Fibroblast of lung (primary cell): Measurements from ENCODE around the gene SPPL2B. TPM values are rescaled to one million over a fixed set of nuclear protein-coding genes. Genes with fewer than 3 reads are reported as not detected.

Source experiments
- DNase-seq, 2 donors: peaks; one replicate each; pipeline versions ENCODE4 v3.0.0 to v3.0.0-alpha.2; 2010; ENCODE audit warnings: low read depth in 2 of 2
- H2AFZ ChIP-seq: 2 replicates; pipeline ENCODE4 v1.5.1; 2012; ENCODE audit warnings: low read length, control low read depth, inconsistent platforms
- H3K27ac ChIP-seq: 2 replicates; pipeline ENCODE4 v1.5.1; 2011; ENCODE audit warnings: low read length, control low read depth; ENCODE audit not compliant: insufficient read depth
- H3K27me3 ChIP-seq: 2 replicates; pipeline ENCODE4 v1.5.1; 2011; ENCODE audit warnings: mild to moderate bottlenecking, low read length; ENCODE audit not compliant: control insufficient read depth, insufficient read depth
- H3K36me3 ChIP-seq: 2 replicates; pipeline ENCODE4 v1.5.1; 2011; ENCODE audit warnings: low read length; ENCODE audit not compliant: control insufficient read depth, insufficient read depth
- H3K4me1 ChIP-seq: 2 replicates; pipeline ENCODE4 v1.5.1; 2011; ENCODE audit warnings: low read length; ENCODE audit not compliant: control insufficient read depth, insufficient read depth; ENCODE audit errors: extremely low read depth
- H3K4me2 ChIP-seq: 2 replicates; pipeline ENCODE4 v1.5.1; 2011; ENCODE audit warnings: low read length, control low read depth; ENCODE audit not compliant: insufficient read depth; ENCODE audit errors: extremely low read depth
- H3K4me3 ChIP-seq, 4 experiments: fragments of 200-600 bp in 1 of 4; sonication (generic) in 1 of 4; replicated peaks in 1 of 4; 2 replicates each; pipeline ENCODE4 v1.5.1; 2011 to 2016; ENCODE audit warnings: low read length in 4 of 4, low read depth in 3 of 4, mild to moderate bottlenecking in 3 of 4, control low read depth in 2 of 4, inconsistent platforms in 1 of 4, mixed read lengths in 1 of 4; ENCODE audit not compliant: insufficient read depth in 1 of 4; ENCODE audit errors: control extremely low read depth in 1 of 4
- H3K79me2 ChIP-seq: 2 replicates; pipeline ENCODE4 v1.5.1; 2012; ENCODE audit warnings: mild to moderate bottlenecking, low read length, inconsistent platforms; ENCODE audit not compliant: control insufficient read depth, insufficient read depth
- H3K9ac ChIP-seq: 2 replicates; pipeline ENCODE4 v1.5.1; 2011; ENCODE audit warnings: mild to moderate bottlenecking, low read length, control low read depth; ENCODE audit not compliant: insufficient read depth
- H3K9me3 ChIP-seq: 2 replicates; pipeline ENCODE4 v1.5.1; 2012; ENCODE audit warnings: low read depth, low read length; ENCODE audit not compliant: control insufficient read depth, insufficient read depth
- H4K20me1 ChIP-seq: 2 replicates; pipeline ENCODE4 v1.5.1; 2011; ENCODE audit warnings: low read length; ENCODE audit not compliant: control insufficient read depth, insufficient read depth; ENCODE audit errors: extremely low read depth
- EZH2 ChIP-seq: IDR thresholded peaks from 2 replicates; pipeline ENCODE4 v1.5.1; 2012; ENCODE audit warnings: low read length, control low read depth, mild to moderate bottlenecking; ENCODE audit errors: missing control alignments
- polyA plus RNA-seq, 2 donors: library from polyadenylated mRNA; depleted of rRNA in 1 of 2; stranded (reverse) in 1 of 2; unstranded in 1 of 2; fragments of >200 nt; gene quantifications; 2 replicates each; pipeline ENCODE4 v1.2.1, GENCODE V29; 2011 to 2012; ENCODE audit warnings: missing spikeins in 1 of 2
- total RNA-seq: library from RNA; depleted of rRNA; stranded (reverse); fragments of >200 nt; gene quantifications from 2 replicates; pipeline ENCODE4 v1.2.1, GENCODE V29; 2014
- TF ChIP-seq, protein P1 (sequence below), 2 donors: IDR thresholded peaks in 1 of 2; conservative IDR thresholded peaks in 1 of 2; 1 replicate in 1 of 2; 2 replicates in 1 of 2; pipeline ENCODE4 v1.5.1; 2011 to 2012; ENCODE audit warnings: low read length in 2 of 2, control low read depth in 1 of 2, inconsistent platforms in 1 of 2, low read depth in 1 of 2, mild to moderate bottlenecking in 1 of 2

Gene SPPL2B
- total and polyA plus RNA-seq, 2 donors (not counting 1 experiment from before 2014, with no cell fraction given): 16.0 to 23.8 TPM

DNA sequence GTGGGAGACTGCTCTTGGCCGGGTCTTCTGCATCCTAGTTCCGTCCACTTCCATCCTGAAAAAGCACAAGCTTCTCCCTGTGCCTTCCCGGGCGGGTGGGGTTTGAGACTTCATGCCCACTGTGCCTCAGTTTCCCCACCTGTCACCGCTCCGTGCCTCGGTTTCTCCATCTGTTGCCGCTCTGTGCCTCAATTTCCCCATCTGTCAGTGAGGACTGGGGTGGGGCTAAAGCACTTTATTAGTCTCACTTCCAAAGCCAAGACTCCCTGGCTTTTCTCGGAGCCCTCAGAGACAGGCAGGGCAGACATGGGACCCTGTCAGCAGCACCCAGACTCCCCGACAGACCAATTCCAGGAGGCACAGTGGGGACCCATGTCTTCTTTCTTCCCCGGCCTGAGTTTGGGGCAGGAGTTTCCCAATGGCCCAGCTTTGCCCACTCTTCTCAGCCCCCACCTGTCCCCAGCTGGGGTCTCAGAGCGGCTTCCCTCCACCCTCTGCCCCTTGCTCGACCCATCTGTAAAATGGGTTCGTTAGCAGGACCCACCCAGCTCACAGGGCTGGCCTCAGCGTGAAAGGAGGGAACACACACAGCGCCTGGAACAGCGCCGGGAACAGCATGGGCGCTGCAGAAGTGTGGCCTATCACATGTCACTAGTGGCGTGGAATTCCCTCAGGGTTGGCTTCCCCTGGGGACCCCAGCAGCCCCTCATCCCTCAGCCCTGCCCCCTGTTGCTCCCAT is 41.9 kb upstream of the SPPL2B start:
- no peak for DNase-seq
- TF ChIP-seq EZH2: no peak
- Histone ChIP-seq H3K4me3 (no peak overlapping the region), H4K20me1 (no peaks in the 10 kb centered on the region), H3K79me2 (no peaks in the 10 kb centered on the region), H3K9ac (no peak overlapping the region), H3K36me3 (no peaks in the 10 kb centered on the region), H3K4me1 (no peaks in the 10 kb centered on the region), H3K9me3 (no peaks in the 10 kb centered on the region), H2AFZ (no peak overlapping the region), H3K4me2 (no peak overlapping the region), H3K27me3 (peaks cover 32% of the 10 kb centered on the region), H3K27ac (no peak overlapping the region)

DNA sequence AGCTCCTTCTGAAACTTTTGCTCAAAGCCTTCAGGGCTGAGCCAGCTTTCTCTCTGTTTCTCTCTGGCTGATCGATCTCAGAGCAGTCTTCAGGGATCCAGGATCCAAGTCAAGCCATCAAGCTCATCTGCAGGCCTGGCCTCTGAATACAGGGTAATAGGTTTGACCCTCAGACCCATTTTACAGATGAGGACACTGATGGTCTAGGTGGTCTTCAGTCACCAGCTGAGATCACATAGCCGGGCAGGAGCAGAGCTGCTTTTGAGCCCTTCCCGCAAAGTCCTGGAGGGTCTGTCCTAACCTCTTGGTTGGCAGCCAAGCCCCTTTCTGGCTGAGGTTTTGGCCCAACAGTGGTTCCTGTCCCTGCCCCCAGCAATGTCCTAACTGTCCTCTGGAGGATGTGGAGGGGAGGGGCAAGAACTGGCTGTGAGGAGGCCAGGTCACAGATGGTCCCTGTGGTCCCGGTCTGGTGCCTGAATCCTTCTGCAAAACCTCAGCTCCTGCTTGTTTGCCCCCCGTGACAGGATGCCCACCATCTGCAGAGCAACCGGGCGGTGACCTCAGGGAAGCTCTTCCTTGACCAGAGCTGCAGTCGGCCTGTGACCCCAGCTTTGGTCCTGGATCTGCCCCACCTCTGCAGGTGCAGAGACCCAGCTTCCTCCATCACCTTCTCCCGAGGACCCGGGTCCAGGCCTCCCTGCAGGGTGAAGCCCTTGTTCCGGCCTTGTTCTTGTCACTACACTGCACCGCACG is 40.7 kb upstream of the SPPL2B start:
- Histone ChIP-seq H3K9me3 (no peaks in the 10 kb centered on the region), H3K27me3 (peaks cover 36% of the 10 kb centered on the region), H3K36me3 (no peaks in the 10 kb centered on the region), H3K79me2 (no peaks in the 10 kb centered on the region), H3K27ac (no peak overlapping the region), H2AFZ (no peak overlapping the region), H3K9ac (no peak overlapping the region), H3K4me1 (no peaks in the 10 kb centered on the region), H3K4me3 (no peak overlapping the region), H3K4me2 (no peak overlapping the region), H4K20me1 (no peaks in the 10 kb centered on the region)
- no peak for DNase-seq
- TF ChIP-seq EZH2: no peak
- TF ChIP-seq, protein P1, sequence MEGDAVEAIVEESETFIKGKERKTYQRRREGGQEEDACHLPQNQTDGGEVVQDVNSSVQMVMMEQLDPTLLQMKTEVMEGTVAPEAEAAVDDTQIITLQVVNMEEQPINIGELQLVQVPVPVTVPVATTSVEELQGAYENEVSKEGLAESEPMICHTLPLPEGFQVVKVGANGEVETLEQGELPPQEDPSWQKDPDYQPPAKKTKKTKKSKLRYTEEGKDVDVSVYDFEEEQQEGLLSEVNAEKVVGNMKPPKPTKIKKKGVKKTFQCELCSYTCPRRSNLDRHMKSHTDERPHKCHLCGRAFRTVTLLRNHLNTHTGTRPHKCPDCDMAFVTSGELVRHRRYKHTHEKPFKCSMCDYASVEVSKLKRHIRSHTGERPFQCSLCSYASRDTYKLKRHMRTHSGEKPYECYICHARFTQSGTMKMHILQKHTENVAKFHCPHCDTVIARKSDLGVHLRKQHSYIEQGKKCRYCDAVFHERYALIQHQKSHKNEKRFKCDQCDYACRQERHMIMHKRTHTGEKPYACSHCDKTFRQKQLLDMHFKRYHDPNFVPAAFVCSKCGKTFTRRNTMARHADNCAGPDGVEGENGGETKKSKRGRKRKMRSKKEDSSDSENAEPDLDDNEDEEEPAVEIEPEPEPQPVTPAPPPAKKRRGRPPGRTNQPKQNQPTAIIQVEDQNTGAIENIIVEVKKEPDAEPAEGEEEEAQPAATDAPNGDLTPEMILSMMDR (conservative IDR thresholded peaks at IDR 0.05 in 1 of 2, IDR thresholded peaks at IDR 0.05 in 1 of 2; ENCODE audit: low read depth in 1 of 2, low read length in 2 of 2): no peak

DNA sequence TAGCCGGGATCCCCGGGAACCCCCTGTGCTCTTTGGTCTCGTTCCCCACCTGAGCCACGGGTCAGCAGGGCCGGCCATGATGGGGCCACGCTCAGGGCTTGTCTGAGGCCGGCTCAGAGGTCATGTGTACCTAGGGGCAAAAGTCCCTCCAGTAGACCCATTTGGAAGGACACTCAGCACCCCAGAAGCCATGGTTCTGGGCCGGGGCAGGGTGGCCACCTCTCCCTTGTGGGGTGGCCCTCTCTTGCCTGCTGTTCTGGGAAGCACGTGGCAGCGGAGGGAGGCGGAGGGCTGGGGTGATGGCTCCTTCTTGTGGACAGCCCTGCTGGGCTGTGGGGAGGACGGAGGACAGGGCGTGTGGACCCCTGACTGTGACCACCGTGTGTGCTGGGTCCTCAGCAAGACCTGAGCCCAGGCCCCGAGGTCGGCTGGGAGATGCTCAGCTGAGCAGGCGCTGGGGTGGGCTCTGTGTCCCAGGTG is 40.1 kb upstream of the SPPL2B start:
- H3K4me1 ChIP-seq: no peaks in the 10 kb centered on the region
- no peak for DNase-seq
- no peaks in the 10 kb centered on the region for H3K79me2 ChIP-seq
- H3K9ac ChIP-seq: no peak overlapping the region
- no peaks in the 10 kb centered on the region for H3K9me3 ChIP-seq
- H3K27ac ChIP-seq: no peak overlapping the region
- no peaks in the 10 kb centered on the region for H3K36me3 ChIP-seq
- no peak overlapping the region for H3K4me3 ChIP-seq
- H2AFZ ChIP-seq: no peak overlapping the region
- H3K27me3 ChIP-seq: peaks cover 36% of the 10 kb centered on the region
- no peaks in the 10 kb centered on the region for H4K20me1 ChIP-seq
- H3K4me2 ChIP-seq: no peak overlapping the region
- TF ChIP-seq, protein P1 (conservative IDR thresholded peaks at IDR 0.05 in 1 of 2, IDR thresholded peaks at IDR 0.05 in 1 of 2; ENCODE audit: low read depth in 1 of 2, low read length in 2 of 2): no peak
- TF ChIP-seq EZH2: no peak
